ENCODE data around the gene TCEAL7.

The TCEAL7 gene

DNA sequence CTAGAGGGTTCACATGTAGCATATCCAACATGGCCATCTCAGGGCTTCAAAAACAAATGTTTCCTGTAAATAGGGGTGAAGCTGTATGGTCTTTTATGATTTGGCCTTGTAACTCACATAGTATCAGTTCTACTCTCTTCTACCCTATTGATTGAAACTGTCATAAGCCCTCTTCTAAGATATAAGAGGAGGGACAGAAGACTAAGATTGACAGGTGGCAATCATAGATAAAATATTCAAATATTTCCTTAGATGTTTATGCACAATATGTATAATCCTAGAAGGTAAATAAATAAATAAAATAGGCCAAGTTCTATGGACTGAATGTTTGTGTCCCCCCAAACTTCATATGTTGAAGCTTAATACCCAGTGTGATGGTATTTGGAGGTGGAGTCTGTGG lies 39.4 kb downstream of the TCEAL7 start:
- DNase-seq: no peak

- no peak for DNase-seq
Measured at GRCh38 chrX:103372886-103373285, 42.8 kb downstream of the TCEAL7 start.

GRCh38 chrX:103373581-103373980 lies 43.5 kb downstream of the TCEAL7 start:
- no peak for DNase-seq

DNA sequence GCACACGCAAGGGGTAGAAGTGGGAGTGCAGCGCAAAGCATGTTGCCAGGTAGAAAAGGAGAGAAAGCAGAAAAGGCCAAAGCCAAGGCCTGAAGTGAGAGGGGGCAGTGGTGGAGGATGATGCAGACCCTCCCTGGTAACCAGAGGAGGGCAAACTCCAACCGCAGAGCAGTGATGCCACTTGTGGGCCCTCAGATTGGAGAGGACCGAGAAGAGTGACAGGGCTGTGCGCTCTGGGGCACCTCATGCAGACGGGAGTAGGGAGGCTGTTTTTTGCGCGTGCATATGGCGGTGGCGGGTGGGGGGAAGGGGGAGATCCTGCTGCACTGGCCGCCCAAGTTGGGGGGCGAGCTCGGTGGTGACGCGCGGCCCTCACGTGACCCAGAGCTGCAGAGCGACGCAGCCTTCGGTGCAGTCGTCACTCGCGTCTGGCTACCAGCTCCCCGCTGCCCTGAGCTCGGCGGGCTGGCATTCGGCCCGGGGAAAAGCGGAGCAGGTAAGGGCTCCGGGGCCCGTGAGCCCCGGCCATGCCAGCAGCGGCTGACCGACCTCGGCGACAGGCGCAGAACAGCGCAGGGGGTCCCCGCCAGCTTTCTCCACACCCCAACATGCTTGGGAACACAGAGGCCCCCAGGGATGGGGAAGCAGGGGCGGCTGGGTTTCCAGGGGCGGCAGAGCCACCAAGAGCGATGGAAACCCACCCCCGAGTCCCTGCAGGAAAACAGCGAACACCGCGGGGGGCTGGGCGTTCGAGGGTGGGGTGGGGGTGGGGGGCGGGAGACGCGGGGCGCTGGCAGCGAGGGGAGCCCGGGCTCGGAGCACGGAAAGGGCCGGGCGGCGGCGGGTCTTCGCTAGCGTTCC lies 46.3 kb downstream of the TCEAL7 start, which contains the start of gene BEX3:
Gene BEX3, plus strand, starts transcription at position 421 of the 861 bp plus-strand sequence. CDS start 984 bp downstream, outside the sequence.
- DNase-seq: peak; percentile 19

DNA sequence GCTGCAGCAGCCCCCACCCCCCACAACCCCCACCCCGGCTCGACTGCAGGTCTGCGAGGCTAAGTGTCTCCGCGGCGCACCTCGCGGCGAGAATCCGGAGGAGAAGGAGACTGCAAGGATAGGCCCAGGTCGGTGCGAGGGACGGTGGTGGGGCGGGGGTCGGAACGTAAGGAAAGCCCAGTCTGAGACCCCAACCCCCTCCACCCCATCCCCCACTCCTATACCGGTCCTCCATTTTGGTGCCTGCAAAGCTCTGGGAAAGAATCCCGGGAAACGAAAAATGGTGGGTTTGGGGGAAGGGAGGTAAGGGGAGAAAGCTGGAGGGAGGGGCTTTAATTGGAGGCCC lies 46.9 kb downstream of the TCEAL7 start:
- DNase-seq: no peak

DNA sequence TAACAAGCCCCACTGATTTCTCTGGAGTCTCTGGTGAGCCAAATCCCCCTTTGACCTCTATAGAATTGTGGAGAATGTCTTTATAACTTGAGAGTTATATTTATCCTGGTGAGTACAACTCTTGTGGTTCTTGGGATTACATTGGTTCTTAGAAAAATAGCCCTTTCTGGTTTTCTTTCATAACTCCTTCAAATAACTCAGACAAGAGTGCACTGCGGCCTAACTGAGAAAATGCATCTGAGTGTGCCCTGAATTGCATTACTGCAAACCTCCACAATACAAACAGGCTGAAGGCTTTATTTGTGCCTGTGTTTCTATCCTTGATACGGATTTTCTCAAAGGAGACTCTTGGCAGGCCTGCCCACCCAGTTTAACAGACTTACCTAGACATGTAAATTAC lies 49.0 kb downstream of the TCEAL7 start:
- DNase-seq: no peak
